SK-N-SH (cell line): ENCODE data around the gene PRICKLE2. TPM values are rescaled to one million over a fixed set of nuclear protein-coding genes. Genes with fewer than 3 reads are reported as not detected.

ENCODE experiments used
- CTCF ChIA-PET: fragments of 300-600, 350-600 bp; formaldehyde crosslinking; extraction: SDS; loops from one replicate; lab custom pipeline; 2021; lab: Yijun Ruan, JAX
- POLR2A ChIA-PET: fragments of 350-600 bp; sonication (Branson Sonifier 250); formaldehyde crosslinking; extraction: SDS; loops from one replicate; lab custom pipeline; 2020; ENCODE audit warnings: antibody characterized with exemption, inconsistent platforms; lab: Yijun Ruan, JAX
- DNase-seq: peaks from one replicate; pipeline ENCODE4 v3.0.0; 2012
- H2AFZ ChIP-seq: fragments of 200-600 bp; sonication (generic); 2 replicates; pipeline ENCODE4 v1.8.1; 2016; ENCODE audit warnings: antibody characterized with exemption, mild to moderate bottlenecking, low read depth
- H3F3A ChIP-seq: fragments of 200-600 bp; sonication (generic); replicated peaks from 2 replicates; pipeline ENCODE3; 2016; ENCODE audit warnings: antibody characterized with exemption, mild to moderate bottlenecking; ENCODE audit not compliant: insufficient read depth
- H3K27ac ChIP-seq, 2 experiments: fragments of 200-500 bp in 1 of 2; fragments of 200-600 bp in 1 of 2; sonication (Bioruptor generic) in 1 of 2; sonication (generic), shearing (Covaris generic) in 1 of 2; 2 replicates each; pipeline versions ENCODE4 v1.5.1 to v1.6.1; 2014 to 2016; ENCODE audit warnings: low read depth in 2 of 2, inconsistent platforms in 1 of 2, low read length in 1 of 2, mild to moderate bottlenecking in 1 of 2, mixed read lengths in 1 of 2
- H3K27me3 ChIP-seq: fragments of 200-600 bp; sonication (generic), shearing (Covaris generic); 2 replicates; pipeline ENCODE4 v1.6.1; 2016; ENCODE audit warnings: mixed run types; ENCODE audit not compliant: insufficient read depth
- H3K36me3 ChIP-seq, 2 experiments: fragments of 200-500 bp in 1 of 2; fragments of 200-600 bp in 1 of 2; sonication (Bioruptor generic) in 1 of 2; sonication (generic) in 1 of 2; replicated peaks in 1 of 2; 2 replicates each; pipeline versions ENCODE3 to v1.5.1; 2014 to 2016; ENCODE audit warnings: low read length in 1 of 2, mild to moderate bottlenecking in 1 of 2; ENCODE audit not compliant: insufficient read depth in 2 of 2, control insufficient read depth in 1 of 2
- H3K4me1 ChIP-seq, 2 experiments: fragments of 200-500 bp in 1 of 2; fragments of 200-600 bp in 1 of 2; sonication (Bioruptor generic) in 1 of 2; sonication (generic), shearing (Covaris generic) in 1 of 2; 2 replicates each; pipeline versions ENCODE4 v1.5.1 to v1.6.1; 2014 to 2016; ENCODE audit warnings: low read depth in 1 of 2, low read length in 1 of 2, mixed run types in 1 of 2; ENCODE audit not compliant: insufficient read depth in 2 of 2, control insufficient read depth in 1 of 2
- H3K4me2 ChIP-seq: fragments of 200-600 bp; sonication (generic), shearing (Covaris generic); 2 replicates; pipeline ENCODE4 v1.6.1; 2017; ENCODE audit warnings: mixed run types
- H3K4me3 ChIP-seq, 2 experiments: fragments of 200-500 bp in 1 of 2; fragments of 200-600 bp in 1 of 2; sonication (Bioruptor generic) in 1 of 2; sonication (generic), shearing (Covaris generic) in 1 of 2; 2 replicates each; pipeline versions ENCODE4 v1.5.1 to v1.8.1; 2014 to 2016; ENCODE audit warnings: low read depth in 2 of 2, inconsistent platforms in 1 of 2, low read length in 1 of 2, mild to moderate bottlenecking in 1 of 2, mixed read lengths in 1 of 2, moderate library complexity in 1 of 2
- H3K79me2 ChIP-seq: fragments of 200-600 bp; sonication (generic); 2 replicates; pipeline ENCODE4 v1.8.1; 2017; ENCODE audit warnings: mild to moderate bottlenecking; ENCODE audit not compliant: insufficient read depth
- H3K9ac ChIP-seq: fragments of 200-600 bp; sonication (generic); 2 replicates; pipeline ENCODE4 v1.6.1; 2017; ENCODE audit warnings: mixed run types
- H3K9me2 ChIP-seq: fragments of 200-600 bp; sonication (generic); 2 replicates; pipeline ENCODE4 v1.6.1; 2017; ENCODE audit warnings: mixed run types
- H3K9me3 ChIP-seq: fragments of 200-600 bp; sonication (generic); 2 replicates; pipeline ENCODE4 v1.6.1; 2017; ENCODE audit warnings: mixed run types, mild to moderate bottlenecking, moderate library complexity
- H4K20me1 ChIP-seq: fragments of 200-600 bp; sonication (generic); 2 replicates; pipeline ENCODE4 v1.6.1; 2017; ENCODE audit warnings: mild to moderate bottlenecking, mixed run types; ENCODE audit not compliant: insufficient read depth
- EP300 ChIP-seq, 2 experiments: IDR thresholded peaks; 2 replicates each; pipeline versions ENCODE4 v1.4.0 to v1.6.1; 2012; ENCODE audit warnings: borderline replicate concordance in 1 of 2, low read depth in 1 of 2, low read length in 1 of 2
- EZH2phosphoT487 ChIP-seq: fragments of 200-600 bp; sonication (generic); IDR thresholded peaks from 2 replicates; pipeline ENCODE4 v1.6.1; 2017; ENCODE audit warnings: low read depth, mixed run types, mild to moderate bottlenecking, antibody characterized with exemption, moderate library complexity, borderline replicate concordance
- GABPA ChIP-seq: IDR thresholded peaks from 2 replicates; pipeline ENCODE4 v1.4.0; 2012; ENCODE audit warnings: low read depth, mild to moderate bottlenecking
- JUND ChIP-seq: IDR thresholded peaks from 2 replicates; pipeline ENCODE4 v1.4.0; 2012
- MEF2A ChIP-seq: IDR thresholded peaks from 2 replicates; pipeline ENCODE4 v1.4.0; 2012; ENCODE audit warnings: low read depth, borderline replicate concordance
- MXI1 ChIP-seq: IDR thresholded peaks from 2 replicates; pipeline ENCODE4 v1.6.1; 2012; ENCODE audit warnings: mild to moderate bottlenecking, low read depth, low read length, improper control_type of control experiment
- NFIC ChIP-seq: IDR thresholded peaks from 2 replicates; pipeline ENCODE4 v1.4.0; 2012; ENCODE audit warnings: borderline replicate concordance
- NRF1 ChIP-seq: IDR thresholded peaks from 2 replicates; pipeline ENCODE4 v1.6.1; 2012; ENCODE audit warnings: low read depth, mild to moderate bottlenecking, low read length
- POLR2AphosphoS5 ChIP-seq: IDR thresholded peaks from 2 replicates; pipeline ENCODE4 v1.6.1; 2012; ENCODE audit warnings: low read depth, low read length
- RAD21 ChIP-seq: IDR thresholded peaks from 2 replicates; pipeline ENCODE4 v1.6.1; 2012; ENCODE audit warnings: mild to moderate bottlenecking, low read length
- RXRA ChIP-seq: IDR thresholded peaks from 2 replicates; pipeline ENCODE4 v1.4.0; 2012; ENCODE audit warnings: low read depth, mild to moderate bottlenecking, borderline replicate concordance
- SMC3 ChIP-seq: IDR thresholded peaks from 2 replicates; pipeline ENCODE4 v1.6.1; 2012; ENCODE audit warnings: low read depth, low read length, improper control_type of control experiment
- TAF1 ChIP-seq: IDR thresholded peaks from 2 replicates; pipeline ENCODE4 v1.6.1; 2012; ENCODE audit warnings: low read depth, mild to moderate bottlenecking, low read length, moderate library complexity, borderline replicate concordance
- WGBS: methylation state at CpG from one replicate; pipeline ENCODE4 v1.1.6; 2017; ENCODE audit warnings: low lambda C conversion rate; 5-methylcytosine and 5-hydroxymethylcytosine counted together
- polyA plus RNA-seq, 3 experiments: library from polyadenylated mRNA; depleted of rRNA; stranded (reverse); fragments of >200 nt; gene quantifications; 2 replicates each; pipeline ENCODE4 v1.2.3, GENCODE V29; 2012
- TF ChIP-seq, protein P1 (sequence below): fragments of 150-350 bp; IDR thresholded peaks from 2 replicates; pipeline ENCODE4 v1.6.1; 2016; ENCODE audit warnings: mild to moderate bottlenecking, low read depth, low read length
- TF ChIP-seq, protein P2 (sequence below): IDR thresholded peaks from 2 replicates; pipeline ENCODE4 v1.4.0; 2012; ENCODE audit warnings: low read depth
- TF ChIP-seq, protein P3 (sequence below): fragments of 200-600 bp; sonication (generic); IDR thresholded peaks from 2 replicates; pipeline ENCODE4 v1.6.1; 2017; ENCODE audit warnings: antibody characterized with exemption, mild to moderate bottlenecking, moderate library complexity

PRICKLE2 gene
- polyA plus RNA-seq, 1 of the 3 experiments (the other 2 are of a cell fraction) = 0.67 TPM

DNA sequence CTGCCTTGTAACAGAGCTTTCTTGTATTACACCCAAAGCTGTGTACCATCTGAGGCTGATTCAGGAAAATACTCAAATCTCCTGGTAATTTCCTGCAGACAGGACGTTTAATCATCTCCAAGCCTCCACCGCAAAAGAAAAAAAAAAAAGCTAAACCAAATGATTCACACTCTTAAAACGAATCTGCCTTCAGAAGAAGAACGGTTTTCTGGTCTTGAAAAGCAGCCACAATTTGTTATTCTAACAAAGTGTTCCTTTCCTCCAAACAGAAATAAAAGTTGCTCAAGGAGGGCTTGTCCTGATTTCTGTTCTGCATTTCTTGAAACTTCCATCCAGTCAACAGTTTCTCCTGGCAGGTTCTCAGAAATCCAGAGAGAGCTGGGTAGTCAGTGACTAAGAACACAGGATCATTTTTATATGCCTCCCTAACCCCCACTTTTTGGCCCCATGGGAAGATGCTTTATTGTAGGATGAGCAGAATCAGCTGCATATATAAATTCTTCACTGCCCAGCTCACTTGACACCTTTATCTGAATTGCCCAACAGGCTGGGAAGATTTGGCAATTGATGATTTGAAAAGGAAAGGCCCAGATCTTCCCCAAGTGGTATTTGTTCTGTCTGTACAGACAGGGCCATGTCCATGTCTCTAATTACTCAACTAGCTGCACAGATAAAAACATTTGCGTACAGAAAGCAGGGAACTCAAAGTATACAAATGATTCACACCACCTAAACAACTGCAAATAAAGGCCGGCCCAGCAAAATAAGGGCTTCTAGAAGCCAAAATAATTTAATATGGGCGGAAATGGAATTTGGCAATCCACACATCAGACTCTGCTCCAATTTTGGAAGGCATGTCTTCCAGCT lies 41.0 kb upstream of the PRICKLE2 start (continued):
- TF ChIP-seq, protein P1, sequence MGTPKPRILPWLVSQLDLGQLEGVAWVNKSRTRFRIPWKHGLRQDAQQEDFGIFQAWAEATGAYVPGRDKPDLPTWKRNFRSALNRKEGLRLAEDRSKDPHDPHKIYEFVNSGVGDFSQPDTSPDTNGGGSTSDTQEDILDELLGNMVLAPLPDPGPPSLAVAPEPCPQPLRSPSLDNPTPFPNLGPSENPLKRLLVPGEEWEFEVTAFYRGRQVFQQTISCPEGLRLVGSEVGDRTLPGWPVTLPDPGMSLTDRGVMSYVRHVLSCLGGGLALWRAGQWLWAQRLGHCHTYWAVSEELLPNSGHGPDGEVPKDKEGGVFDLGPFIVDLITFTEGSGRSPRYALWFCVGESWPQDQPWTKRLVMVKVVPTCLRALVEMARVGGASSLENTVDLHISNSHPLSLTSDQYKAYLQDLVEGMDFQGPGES = no peak
- no peak for TF ChIP-seq GABPA
- no peak for TF ChIP-seq RXRA
- peak; percentile 80 for TF ChIP-seq JUND
- TF ChIP-seq MXI1 = no peak
- peak in 1 of 2 experiments; percentile 91; a peak in 2 of 4 replicates for TF ChIP-seq EP300 (IDR thresholded peaks at IDR 0.05; ENCODE audit: borderline replicate concordance in 1 of 2, low read depth in 1 of 2, low read length in 1 of 2)
- peak; percentile 42; the same call in 1 of the 2 replicates for TF ChIP-seq NFIC
- TF ChIP-seq EZH2phosphoT487 = no peak
- TF ChIP-seq, protein P2, sequence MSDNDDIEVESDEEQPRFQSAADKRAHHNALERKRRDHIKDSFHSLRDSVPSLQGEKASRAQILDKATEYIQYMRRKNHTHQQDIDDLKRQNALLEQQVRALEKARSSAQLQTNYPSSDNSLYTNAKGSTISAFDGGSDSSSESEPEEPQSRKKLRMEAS = no peak
- TF ChIP-seq, protein P3, sequence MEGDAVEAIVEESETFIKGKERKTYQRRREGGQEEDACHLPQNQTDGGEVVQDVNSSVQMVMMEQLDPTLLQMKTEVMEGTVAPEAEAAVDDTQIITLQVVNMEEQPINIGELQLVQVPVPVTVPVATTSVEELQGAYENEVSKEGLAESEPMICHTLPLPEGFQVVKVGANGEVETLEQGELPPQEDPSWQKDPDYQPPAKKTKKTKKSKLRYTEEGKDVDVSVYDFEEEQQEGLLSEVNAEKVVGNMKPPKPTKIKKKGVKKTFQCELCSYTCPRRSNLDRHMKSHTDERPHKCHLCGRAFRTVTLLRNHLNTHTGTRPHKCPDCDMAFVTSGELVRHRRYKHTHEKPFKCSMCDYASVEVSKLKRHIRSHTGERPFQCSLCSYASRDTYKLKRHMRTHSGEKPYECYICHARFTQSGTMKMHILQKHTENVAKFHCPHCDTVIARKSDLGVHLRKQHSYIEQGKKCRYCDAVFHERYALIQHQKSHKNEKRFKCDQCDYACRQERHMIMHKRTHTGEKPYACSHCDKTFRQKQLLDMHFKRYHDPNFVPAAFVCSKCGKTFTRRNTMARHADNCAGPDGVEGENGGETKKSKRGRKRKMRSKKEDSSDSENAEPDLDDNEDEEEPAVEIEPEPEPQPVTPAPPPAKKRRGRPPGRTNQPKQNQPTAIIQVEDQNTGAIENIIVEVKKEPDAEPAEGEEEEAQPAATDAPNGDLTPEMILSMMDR = no peak

DNA sequence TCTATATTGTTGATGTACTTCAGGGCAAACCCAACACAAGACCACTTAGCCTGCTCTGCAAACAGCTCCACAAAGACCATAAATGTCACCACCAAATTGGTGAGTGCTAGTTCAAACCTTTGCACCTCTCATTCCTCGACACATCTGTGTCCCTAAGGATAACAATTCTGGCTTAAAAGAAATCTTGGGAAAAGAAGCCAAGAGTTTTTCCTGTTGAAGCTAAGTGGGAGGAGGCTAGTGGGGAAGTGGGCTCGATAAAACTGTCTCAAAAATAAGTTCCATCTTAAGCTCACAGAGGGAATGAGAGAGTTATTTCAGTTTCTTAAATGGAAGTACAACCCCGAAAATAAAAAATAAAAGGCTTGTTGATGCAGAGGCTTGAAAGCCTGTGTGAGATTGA lies 40.4 kb upstream of the PRICKLE2 start:
- no peak for DNase-seq
- Histone ChIP-seq H3K36me3 (no peaks in the 10 kb centered on the region), H3K27ac (peak overlapping the region; percentile 69 to 84), H3F3A (peaks cover 37% of the 10 kb centered on the region), H4K20me1 (no peaks in the 10 kb centered on the region), H3K9me3 (no peaks in the 10 kb centered on the region), H3K4me3 (peak overlapping the region in 1 of 2 experiments; percentile 43; a peak in 3 of 4 replicates), H3K9ac (peak overlapping the region; percentile 59; the same call in 1 of the 2 replicates), H2AFZ (no peak overlapping the region), H3K9me2 (no peaks in the 10 kb centered on the region), H3K4me2 (peak overlapping the region; percentile 72), H3K4me1 (peaks cover 19 to 29% of the 10 kb centered on the region in 2 experiments), H3K79me2 (no peaks in the 10 kb centered on the region), H3K27me3 (no peaks in the 10 kb centered on the region)
- TF ChIP-seq NRF1 (no peak), RAD21 (no peak), TAF1 (no peak), POLR2AphosphoS5 (no peak), MEF2A (no peak), SMC3 (no peak)
- TF ChIP-seq, protein P2 = no peak
- 22% methylated on average over 3 of the region's 3 CpGs for WGBS
- ChIA-PET CTCF (interaction anchor here (1.0 to 1.1 kb wide), 2 partner anchors 20 to 220 kb away, joined by 3 read pairs; no protein-coding TSS in a partner anchor), POLR2A (no interaction called here)
